Stimulated activated CD4-positive, alpha-beta T cell treated with anti-CD3 and anti-CD28 coated beads, TNF-alpha, amount 100 ng/mL, for 1 hour (primary cell): Measurements from ENCODE around the gene EDN1.
"Not testable (repeated sequence)": the region's sequence is repeated elsewhere in the genome, so short reads cannot be mapped to it uniquely, and the experiment has no call there.

Experiments
- DNase-seq, 3 donors: peaks; one replicate each; pipeline ENCODE4 v3.0.0-alpha.2; 2020; ENCODE audit warnings: low read depth in 3 of 3, low spot score in 1 of 3

Gene EDN1

GRCh38 chr6:12293931-12294807 is 4.0 kb downstream of the EDN1 start:
- DNase-seq, result no peak

GRCh38 chr6:12294851-12295536 is 4.8 kb downstream of the EDN1 start:
- no peak for DNase-seq

GRCh38 chr6:12295558-12296254 is 5.5 kb downstream of the EDN1 start:
- DNase-seq, result no peak

- DNase-seq, result no peak
Observed at GRCh38 chr6:12296255-12296573, 6.1 kb downstream of the EDN1 start.

GRCh38 chr6:12296604-12297003 is 6.4 kb downstream of the EDN1 start:
- no peak for DNase-seq

- DNase-seq, result no peak
Observed at GRCh38 chr6:12297363-12298016, 7.3 kb downstream of the EDN1 start.

- DNase-seq, result no peak
Observed at GRCh38 chr6:12298017-12298978, 8.1 kb downstream of the EDN1 start.

GRCh38 chr6:12298995-12299394 is 8.8 kb downstream of the EDN1 start:
- DNase-seq, result no peak

- DNase-seq, result no peak
Observed at GRCh38 chr6:12301018-12301417, 10.9 kb downstream of the EDN1 start.

GRCh38 chr6:12304487-12304886 is 14.3 kb downstream of the EDN1 start:
- no peak for DNase-seq

GRCh38 chr6:12309070-12309469 is 18.9 kb downstream of the EDN1 start:
- no peak for DNase-seq

- DNase-seq, result no peak
Observed at GRCh38 chr6:12311106-12311505, 20.9 kb downstream of the EDN1 start.

- DNase-seq, result no peak
Observed at GRCh38 chr6:12312736-12313135, 22.6 kb downstream of the EDN1 start.

GRCh38 chr6:12313306-12313991 is 23.3 kb downstream of the EDN1 start:
- no peak for DNase-seq

- DNase-seq, result no peak
Observed at GRCh38 chr6:12313992-12314589, 23.9 kb downstream of the EDN1 start.

- no peak for DNase-seq
Observed at GRCh38 chr6:12314751-12315150, 24.6 kb downstream of the EDN1 start.

- DNase-seq, result no peak
Observed at GRCh38 chr6:12315292-12316081, 25.3 kb downstream of the EDN1 start.

- DNase-seq, result no peak
Observed at GRCh38 chr6:12318749-12319148, 28.6 kb downstream of the EDN1 start.

- not testable (repeated sequence) for DNase-seq
Observed at GRCh38 chr6:12320074-12320473, 29.9 kb downstream of the EDN1 start.
